K562 (cell line): Measurements from ENCODE around the gene LIMCH1. TPM values are rescaled to one million over a fixed set of nuclear protein-coding genes. Genes with fewer than 3 reads are reported as not detected.

ENCODE experiments used
- ATAC-seq: fragments of 200-7000 bp; cut with Tn5 transposase; 3 replicates; pipeline ENCODE4 v1.9.1; 2020; ENCODE audit warnings: moderate library complexity
- BruUV-seq: library from RNA; stranded (reverse); fragments of 400-500 nt; replicated peaks from 2 replicates; lab custom pipeline; 2021; lab: Mats Ljungman, UMichigan
- CTCF ChIA-PET: fragments of 300-600 bp; formaldehyde crosslinking; extraction: SDS; loops from one replicate; lab custom pipeline; 2021; ENCODE audit warnings: low intra/inter-chr PET ratio; lab: Yijun Ruan, JAX
- POLR2A ChIA-PET: fragments of 300-600, 350-650 bp; sonication (Branson Sonifier 250); formaldehyde crosslinking; extraction: SDS; loops from one replicate; lab custom pipeline; 2021; ENCODE audit warnings: antibody characterized with exemption, inconsistent platforms; lab: Yijun Ruan, JAX
- DNase-seq, 4 experiments: peaks; one replicate each; pipeline versions ENCODE4 v3.0.0 to v3.0.0-alpha.2; 2011 to 2018; ENCODE audit warnings: low spot score in 3 of 4, mixed read lengths in 3 of 4; ENCODE audit errors: extremely low read depth in 1 of 4
- FAIRE-seq: peaks from 2 replicates; lab custom pipeline; 2011; peaks lifted over from hg19 to GRCh38; lab: Jason Lieb, UNC
- H2AFZ ChIP-seq: 2 replicates; pipeline ENCODE4 v1.6.0; 2011; ENCODE audit warnings: low read depth, low read length, control low read depth, inconsistent platforms
- H3K27ac ChIP-seq: fragments of 200-600 bp; 3 replicates; pipeline ENCODE4 v1.8.0; 2011; ENCODE audit warnings: low read depth, mild to moderate bottlenecking, control low read depth, inconsistent platforms, low read length, moderate library complexity, mixed read lengths; ENCODE audit errors: extremely low read depth
- H3K27me3 ChIP-seq, 2 experiments: fragments of 300-600 bp in 1 of 2; 2 replicates in 1 of 2; 3 replicates in 1 of 2; pipeline versions ENCODE4 v1.6.0 to v1.8.0; 2011; ENCODE audit warnings: inconsistent platforms in 2 of 2, low read length in 2 of 2, mild to moderate bottlenecking in 1 of 2, mixed read lengths in 1 of 2, moderate library complexity in 1 of 2; ENCODE audit not compliant: control insufficient read depth in 2 of 2, insufficient read depth in 2 of 2
- H3K36me3 ChIP-seq: fragments of 300-600 bp; 3 replicates; pipeline ENCODE4 v1.8.0; 2011; ENCODE audit warnings: mild to moderate bottlenecking, low read length, inconsistent platforms; ENCODE audit not compliant: control insufficient read depth, insufficient read depth
- H3K4me1 ChIP-seq, 2 experiments: fragments of 200-600 bp in 1 of 2; replicated peaks in 1 of 2; 2 replicates in 1 of 2; 3 replicates in 1 of 2; pipeline versions ENCODE4 v1.5.1 to v1.8.0; 2011; ENCODE audit warnings: inconsistent platforms in 2 of 2, low read length in 2 of 2, mild to moderate bottlenecking in 1 of 2, mixed read lengths in 1 of 2, moderate library complexity in 1 of 2; ENCODE audit not compliant: control insufficient read depth in 2 of 2, insufficient read depth in 2 of 2
- H3K4me2 ChIP-seq: 2 replicates; pipeline ENCODE4 v1.6.1; 2011; ENCODE audit warnings: low read length, control low read depth, inconsistent platforms, mixed read lengths; ENCODE audit not compliant: insufficient read depth
- H3K4me3 ChIP-seq: fragments of 200-600 bp; sonication (generic), shearing (Covaris generic); 2 replicates; pipeline ENCODE4 v1.5.1; 2016; ENCODE audit warnings: control low read depth, inconsistent platforms
- H3K79me2 ChIP-seq: fragments of 200-600 bp; 3 replicates; pipeline ENCODE4 v1.8.0; 2011; ENCODE audit warnings: low read length, inconsistent platforms; ENCODE audit not compliant: control insufficient read depth, insufficient read depth
- H3K9ac ChIP-seq, 2 experiments: 2 replicates each; pipeline versions ENCODE4 v1.6.0 to v1.6.1; 2011; ENCODE audit warnings: low read depth in 2 of 2, low read length in 2 of 2, control low read depth in 1 of 2, inconsistent platforms in 1 of 2, mild to moderate bottlenecking in 1 of 2, mixed read lengths in 1 of 2; ENCODE audit not compliant: insufficient read depth in 1 of 2
- H3K9me1 ChIP-seq: one replicate; pipeline ENCODE4 v1.6.0; 2011; ENCODE audit warnings: inconsistent platforms, mild to moderate bottlenecking, low read length, moderate library complexity; ENCODE audit not compliant: control insufficient read depth, insufficient read depth
- H3K9me3 ChIP-seq: replicated peaks from 2 replicates; pipeline ENCODE4 v1.5.1; 2011; ENCODE audit warnings: low read depth, low read length, inconsistent platforms; ENCODE audit not compliant: control insufficient read depth, insufficient read depth
- H4K20me1 ChIP-seq: replicated peaks from 2 replicates; pipeline ENCODE4 v1.6.1; 2011; ENCODE audit warnings: low read length, inconsistent platforms, mixed read lengths; ENCODE audit not compliant: control insufficient read depth, insufficient read depth
- ARID3A ChIP-seq: IDR thresholded peaks from 2 replicates; pipeline ENCODE4 v1.6.1; 2012; ENCODE audit warnings: low read depth, low read length, improper control_type of control experiment, borderline replicate concordance
- BRD9 ChIP-seq: fragments of 450-650 bp; IDR thresholded peaks from 2 replicates; pipeline ENCODE4 v1.6.1; 2018; ENCODE audit warnings: low read depth; ENCODE audit not compliant: partially characterized antibody
- GABPA ChIP-seq: fragments of 200-800 bp; sonication (Bioruptor generic); conservative IDR thresholded peaks from 2 replicates; pipeline ENCODE4 v1.6.1; 2016; ENCODE audit warnings: low read depth, missing genetic modification characterization, missing compliant biosample characterization
- KAT8 ChIP-seq: fragments of 450-650 bp; IDR thresholded peaks from 2 replicates; pipeline ENCODE4 v1.6.1; 2016; ENCODE audit warnings: low read depth, mild to moderate bottlenecking
- MCM2 ChIP-seq: fragments of 450-650 bp; IDR thresholded peaks from 2 replicates; pipeline ENCODE4 v1.6.1; 2017; ENCODE audit warnings: low read depth, mild to moderate bottlenecking
- MEF2A ChIP-seq: IDR thresholded peaks from 2 replicates; pipeline ENCODE4 v1.6.1; 2011; ENCODE audit warnings: low read depth, mild to moderate bottlenecking, low read length, moderate library complexity; ENCODE audit not compliant: control insufficient read depth
- NFYB ChIP-seq: IDR thresholded peaks from 2 replicates; pipeline ENCODE4 v1.6.1; 2011; ENCODE audit warnings: mild to moderate bottlenecking, moderate library complexity; ENCODE audit not compliant: insufficient read length; ENCODE audit errors: extremely low read depth
- SIX5 ChIP-seq, 2 experiments: IDR thresholded peaks; 2 replicates each; pipeline ENCODE4 v1.6.1; 2011; ENCODE audit warnings: low read length in 2 of 2, borderline replicate concordance in 1 of 2, low read depth in 1 of 2, mild to moderate bottlenecking in 1 of 2, moderate library complexity in 1 of 2; ENCODE audit not compliant: insufficient read depth in 1 of 2
- SMAD4 ChIP-seq: fragments of 250-450 bp; sonication (Bioruptor Pico); conservative IDR thresholded peaks from 2 replicates; pipeline ENCODE4 v1.8.0; 2021; ENCODE audit warnings: inconsistent platforms, mild to moderate bottlenecking, moderate library complexity
- ZNF174 ChIP-seq: fragments of 250-450 bp; sonication (Bioruptor Pico); IDR thresholded peaks from 2 replicates; pipeline ENCODE4 v1.4.0; 2020; ENCODE audit warnings: mild to moderate bottlenecking
- ZNF274 ChIP-seq: IDR thresholded peaks from 2 replicates; pipeline ENCODE4 v1.6.1; 2011; ENCODE audit warnings: low read depth, mild to moderate bottlenecking, low read length, moderate library complexity, borderline replicate concordance
- ZNF76 ChIP-seq: fragments of 250-450 bp; sonication (Bioruptor Pico); IDR thresholded peaks from 2 replicates; pipeline ENCODE4 v1.4.0; 2020; ENCODE audit warnings: mild to moderate bottlenecking, moderate library complexity, borderline replicate concordance
- WGBS: fragments of 100-300 bp; shearing (Covaris generic); methylation state at CpG from one replicate; pipeline ENCODE4 v1.1.6; 2016; ENCODE audit warnings: low coverage, mixed read lengths; ENCODE audit not compliant: insufficient coverage; ENCODE audit errors: missing lambda C conversion rate; 5-methylcytosine and 5-hydroxymethylcytosine counted together
- in situ Hi-C: fragments of 300-500 bp; cut with MboI; formaldehyde crosslinking; loops from 4 replicates; pipeline ENCODE4 v1.15.0; 2018; ENCODE audit warnings: inconsistent platforms, mixed read lengths
- intact Hi-C: fragments of 100-400 bp; cut with micrococcal nuclease; formaldehyde crosslinking; loops from 2 replicates; pipeline ENCODE4 v1.14.2; 2022
- polyA plus RNA-seq, 8 experiments: library from polyadenylated mRNA; depleted of rRNA in 4 of 8; stranded (reverse) in 5 of 8; unstranded in 3 of 8; fragments of >200 nt; fragmentation: Nextera tagmentation in 2 of 8; fragmentation: Illumina TruSeq in 1 of 8; extraction: Ambion mirVana in 2 of 8; extraction: Trizol in 1 of 8; gene quantifications; 2 replicates each; pipeline versions ENCODE4 v1.2.1 to v1.2.3, GENCODE V29; 2011 to 2014; ENCODE audit warnings: inconsistent platforms in 1 of 8, missing spikeins in 1 of 8
- total RNA-seq, 7 experiments: library from RNA; depleted of rRNA in 6 of 7; stranded (reverse); fragments of >200 nt in 6 of 7; fragmentation: Illumina TruSeq in 2 of 7; extraction: Trizol in 2 of 7; gene quantifications; 2 replicates each; pipeline versions ENCODE4 v1.2.1 to v1.2.3, GENCODE V29; 2011 to 2021; ENCODE audit warnings: low replicate concordance in 1 of 7

Gene LIMCH1
- total and polyA plus RNA-seq, 9 of the 15 experiments (the other 6 are each of a cell fraction or from before 2014, with no cell fraction given): 0.35 TPM; not detected in 8

GRCh38 chr4:41613386-41613785 is 75.4 kb downstream of the LIMCH1 start:
- 3% methylated on average over 14 of the region's 15 CpGs for WGBS
- in situ Hi-C loops (no loop called here), intact Hi-C loops (no loop called here)
- ChIA-PET CTCF (no interaction called here), POLR2A (no interaction called here)
- H3K9me3 ChIP-seq: no peaks in the 10 kb centered on the region
- FAIRE-seq (no peak), ATAC-seq (no peak), DNase-seq (no peak)
- H3K9ac ChIP-seq: no peak overlapping the region
- H3K36me3 ChIP-seq: no peaks in the 10 kb centered on the region
- no TSS peak for BruUV-seq
- TF ChIP-seq NFYB (no peak), BRD9 (no peak), MCM2 (no peak), ZNF174 (CRISPR knock-in tag) (no peak), ZNF76 (CRISPR knock-in tag) (no peak)
- H3K4me3 ChIP-seq: no peak overlapping the region
- no peaks in the 10 kb centered on the region for H3K79me2 ChIP-seq
- no peaks in the 10 kb centered on the region; a peak in 1 of 5 replicates for H3K27me3 ChIP-seq
- H3K4me2 ChIP-seq: no peak overlapping the region
- no peaks in the 10 kb centered on the region for H4K20me1 ChIP-seq
- H3K9me1 ChIP-seq: no peaks in the 10 kb centered on the region
- H2AFZ ChIP-seq: no peak overlapping the region
- no peaks in the 10 kb centered on the region for H3K4me1 ChIP-seq
- H3K27ac ChIP-seq: no peak overlapping the region

- Histone ChIP-seq H3K79me2 (no peaks in the 10 kb centered on the region), H3K27ac (no peak overlapping the region), H3K9me1 (no peaks in the 10 kb centered on the region), H2AFZ (no peak overlapping the region), H3K9ac (no peak overlapping the region), H3K9me3 (no peaks in the 10 kb centered on the region), H3K27me3 (no peaks in the 10 kb centered on the region; a peak in 1 of 5 replicates), H3K4me1 (no peaks in the 10 kb centered on the region), H3K36me3 (no peaks in the 10 kb centered on the region), H3K4me2 (no peak overlapping the region), H4K20me1 (no peaks in the 10 kb centered on the region), H3K4me3 (no peak overlapping the region)
- DNase-seq (no peak), FAIRE-seq (no peak), ATAC-seq (no peak)
- in situ Hi-C loops: no loop called here
- 0% methylated on average over 1 of the region's 1 CpG for WGBS
- BruUV-seq: no TSS peak
- ChIA-PET POLR2A (no interaction called here), CTCF (no interaction called here)
- intact Hi-C loops: no loop called here
- TF ChIP-seq KAT8 (no peak), SMAD4 (no peak), SIX5 (IDR thresholded peaks at IDR 0.05; ENCODE audit: borderline replicate concordance in 1 of 2, insufficient read depth in 1 of 2, low read depth in 1 of 2, low read length in 2 of 2) (no peak), ARID3A (no peak), ZNF274 (no peak), MEF2A (no peak), GABPA (no peak)
These were observed 75.9 kb downstream of the LIMCH1 start for GRCh38 chr4:41613821-41614220.
